Mesothelial cell of epicardium (in vitro differentiated cells): Measurements from ENCODE around the gene FAM169A. TPM values are rescaled to one million over a fixed set of nuclear protein-coding genes. Genes with fewer than 3 reads are reported as not detected.
"Not testable (repeated sequence)": the region's sequence is repeated elsewhere in the genome, so short reads cannot be mapped to it uniquely, and the experiment has no call there.

ENCODE experiments used
- DNase-seq, 2 experiments: peaks; one replicate each; pipeline ENCODE4 v3.0.0; 2021; ENCODE audit warnings: low spot score in 2 of 2; ENCODE audit not compliant: unreplicated experiment in 2 of 2
- H3K27ac Mint-ChIP-seq: 2 replicates; pipeline ENCODE4 v1.8.0; 2021; ENCODE audit warnings: mixed read lengths
- H3K27me3 Mint-ChIP-seq: 2 replicates; pipeline ENCODE4 v1.8.0; 2021; ENCODE audit warnings: low read depth, mixed read lengths
- H3K36me3 Mint-ChIP-seq: 2 replicates; pipeline ENCODE4 v1.8.0; 2021; ENCODE audit warnings: mixed read lengths
- H3K4me1 Mint-ChIP-seq: 2 replicates; pipeline ENCODE4 v1.8.0; 2021; ENCODE audit warnings: mixed read lengths
- H3K4me3 Mint-ChIP-seq: 2 replicates; pipeline ENCODE4 v1.8.0; 2021; ENCODE audit warnings: mild to moderate bottlenecking, moderate library complexity, mixed read lengths
- H3K9me3 Mint-ChIP-seq: 2 replicates; pipeline ENCODE4 v1.8.0; 2021; ENCODE audit warnings: mixed read lengths
- total RNA-seq: library from RNA; stranded (reverse); gene quantifications from 3 replicates; pipeline ENCODE4 v1.2.1, GENCODE V29; 2021
- TF ChIP-seq, protein P1 (sequence below): fragments of 200-600 bp; sonication (generic); IDR thresholded peaks from one replicate; pipeline ENCODE4 v1.5.0; 2021; ENCODE audit warnings: antibody characterized with exemption; ENCODE audit not compliant: unreplicated experiment

The FAM169A gene
- total RNA-seq, 1 donor from 2014 or later: 23.7 TPM

DNA sequence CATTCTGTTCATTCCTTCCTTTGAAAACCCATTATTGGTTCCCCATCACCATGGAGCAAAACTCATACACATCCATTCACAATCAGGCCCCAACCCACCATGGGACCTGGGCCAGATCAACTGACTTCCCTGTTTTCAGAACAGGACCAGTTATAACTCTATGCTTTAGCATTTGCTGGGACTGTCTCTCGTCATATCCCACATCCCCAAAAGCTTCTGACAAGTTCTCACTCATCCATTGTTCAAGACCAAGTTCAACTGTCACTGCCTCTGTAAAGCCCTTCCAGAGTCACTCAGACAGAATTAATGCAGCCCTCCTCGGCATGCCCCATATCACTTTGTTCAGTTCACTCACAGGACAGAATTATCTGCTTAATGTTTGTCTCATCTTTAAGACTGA is 4.0 kb downstream of the FAM169A start:
- Mint-ChIP-seq H3K4me3 (no peak overlapping the region), H3K36me3 (no peaks in the 10 kb centered on the region), H3K27ac (no peak overlapping the region), H3K9me3 (no peaks in the 10 kb centered on the region), H3K4me1 (peaks cover 34% of the 10 kb centered on the region), H3K27me3 (peaks cover 25% of the 10 kb centered on the region)
- TF ChIP-seq, protein P1, sequence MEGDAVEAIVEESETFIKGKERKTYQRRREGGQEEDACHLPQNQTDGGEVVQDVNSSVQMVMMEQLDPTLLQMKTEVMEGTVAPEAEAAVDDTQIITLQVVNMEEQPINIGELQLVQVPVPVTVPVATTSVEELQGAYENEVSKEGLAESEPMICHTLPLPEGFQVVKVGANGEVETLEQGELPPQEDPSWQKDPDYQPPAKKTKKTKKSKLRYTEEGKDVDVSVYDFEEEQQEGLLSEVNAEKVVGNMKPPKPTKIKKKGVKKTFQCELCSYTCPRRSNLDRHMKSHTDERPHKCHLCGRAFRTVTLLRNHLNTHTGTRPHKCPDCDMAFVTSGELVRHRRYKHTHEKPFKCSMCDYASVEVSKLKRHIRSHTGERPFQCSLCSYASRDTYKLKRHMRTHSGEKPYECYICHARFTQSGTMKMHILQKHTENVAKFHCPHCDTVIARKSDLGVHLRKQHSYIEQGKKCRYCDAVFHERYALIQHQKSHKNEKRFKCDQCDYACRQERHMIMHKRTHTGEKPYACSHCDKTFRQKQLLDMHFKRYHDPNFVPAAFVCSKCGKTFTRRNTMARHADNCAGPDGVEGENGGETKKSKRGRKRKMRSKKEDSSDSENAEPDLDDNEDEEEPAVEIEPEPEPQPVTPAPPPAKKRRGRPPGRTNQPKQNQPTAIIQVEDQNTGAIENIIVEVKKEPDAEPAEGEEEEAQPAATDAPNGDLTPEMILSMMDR: no peak
- no peak for DNase-seq

DNA sequence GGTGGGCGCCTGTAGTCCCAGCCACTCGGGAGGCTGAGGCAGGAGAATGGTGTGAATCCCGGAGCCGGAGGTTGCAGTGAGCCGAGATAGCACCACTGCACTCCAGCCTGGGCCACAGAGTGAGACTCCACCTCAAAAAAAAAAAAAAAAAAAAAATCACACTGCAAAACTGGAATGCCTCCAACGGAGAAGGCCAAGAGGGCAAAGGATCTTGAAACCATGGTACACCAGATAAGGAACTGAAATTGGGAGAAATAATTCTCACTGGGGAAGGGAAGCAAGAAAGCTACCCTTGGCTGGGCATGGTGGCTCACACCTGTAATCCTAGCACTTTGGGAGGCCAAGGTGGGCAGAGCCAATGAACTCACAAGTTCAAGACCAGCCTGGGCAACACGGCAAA is 9.2 kb downstream of the FAM169A start:
- H3K27ac Mint-ChIP-seq: not testable (repeated sequence)

DNA sequence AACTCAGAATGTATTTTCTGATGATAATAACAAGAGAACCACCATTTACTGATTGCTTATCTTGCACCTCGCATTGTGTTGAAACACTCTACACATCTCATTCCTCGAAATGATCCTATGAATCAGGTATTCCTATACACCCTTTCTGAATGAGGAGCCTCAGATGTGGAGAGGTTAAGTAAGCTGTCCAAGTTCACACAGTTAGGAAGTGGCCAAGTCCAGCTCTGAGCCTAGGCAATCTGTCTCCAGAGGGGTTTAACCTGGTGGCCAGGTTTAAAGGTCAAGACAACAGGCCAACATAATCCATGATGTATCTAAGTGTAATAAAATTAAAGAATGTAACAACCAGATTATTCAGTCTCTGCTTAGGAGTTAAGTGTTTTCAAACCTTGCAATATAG is 12.9 kb downstream of the FAM169A start:
- DNase-seq: no peak
- H3K4me3 Mint-ChIP-seq: no peak overlapping the region
- no peak overlapping the region for H3K27ac Mint-ChIP-seq
- H3K27me3 Mint-ChIP-seq: peaks cover 2% of the 10 kb centered on the region
- peaks cover 29% of the 10 kb centered on the region for H3K4me1 Mint-ChIP-seq
- TF ChIP-seq, protein P1: no peak
- peaks cover 18% of the 10 kb centered on the region for H3K9me3 Mint-ChIP-seq
- peaks cover 18% of the 10 kb centered on the region for H3K36me3 Mint-ChIP-seq

More for the DNA sequence above, 9.2 kb downstream of the FAM169A start:
- not testable (repeated sequence) for H3K27me3 Mint-ChIP-seq, DNase-seq, H3K4me3 Mint-ChIP-seq, H3K4me1 Mint-ChIP-seq
- peaks cover 18% of the 10 kb centered on the region for H3K9me3 Mint-ChIP-seq
- H3K36me3 Mint-ChIP-seq: peaks cover 18% of the 10 kb centered on the region

DNA sequence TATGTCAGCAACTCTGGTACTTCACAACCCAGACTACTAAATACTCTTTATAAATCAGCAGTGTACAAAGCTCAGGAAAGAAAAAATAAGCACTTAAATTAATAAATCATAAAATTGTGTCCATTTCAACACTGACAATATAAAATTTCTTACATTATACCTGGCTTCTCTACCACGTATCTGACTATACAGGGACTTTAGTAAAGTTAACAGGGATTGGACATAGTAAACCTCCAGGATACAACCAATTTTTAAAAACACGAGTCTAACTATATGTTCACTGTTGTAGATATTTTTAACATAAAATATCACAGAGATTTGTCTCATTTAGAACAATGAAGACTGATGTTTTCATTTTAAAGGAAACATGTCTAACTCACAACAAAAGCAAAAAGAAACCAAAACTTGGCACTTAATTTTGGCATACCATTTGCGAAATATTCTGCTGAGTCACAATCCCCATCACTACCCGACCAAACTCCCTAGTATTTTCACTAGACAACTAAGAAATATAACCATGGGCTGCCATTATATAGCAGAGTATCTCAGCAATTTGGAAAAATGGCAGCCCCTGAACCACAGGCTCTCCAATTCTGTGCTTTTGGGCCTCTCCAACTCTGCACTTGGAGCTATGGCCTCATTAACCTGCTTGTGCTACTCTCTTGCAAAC is 14.4 kb downstream of the FAM169A start:
- Mint-ChIP-seq H3K4me1 (peaks cover 29% of the 10 kb centered on the region), H3K4me3 (no peak overlapping the region), H3K27ac (no peak overlapping the region), H3K9me3 (peaks cover 18% of the 10 kb centered on the region), H3K27me3 (peaks cover 2% of the 10 kb centered on the region), H3K36me3 (peaks cover 18% of the 10 kb centered on the region)
- DNase-seq: no peak
- TF ChIP-seq, protein P1: no peak

DNA sequence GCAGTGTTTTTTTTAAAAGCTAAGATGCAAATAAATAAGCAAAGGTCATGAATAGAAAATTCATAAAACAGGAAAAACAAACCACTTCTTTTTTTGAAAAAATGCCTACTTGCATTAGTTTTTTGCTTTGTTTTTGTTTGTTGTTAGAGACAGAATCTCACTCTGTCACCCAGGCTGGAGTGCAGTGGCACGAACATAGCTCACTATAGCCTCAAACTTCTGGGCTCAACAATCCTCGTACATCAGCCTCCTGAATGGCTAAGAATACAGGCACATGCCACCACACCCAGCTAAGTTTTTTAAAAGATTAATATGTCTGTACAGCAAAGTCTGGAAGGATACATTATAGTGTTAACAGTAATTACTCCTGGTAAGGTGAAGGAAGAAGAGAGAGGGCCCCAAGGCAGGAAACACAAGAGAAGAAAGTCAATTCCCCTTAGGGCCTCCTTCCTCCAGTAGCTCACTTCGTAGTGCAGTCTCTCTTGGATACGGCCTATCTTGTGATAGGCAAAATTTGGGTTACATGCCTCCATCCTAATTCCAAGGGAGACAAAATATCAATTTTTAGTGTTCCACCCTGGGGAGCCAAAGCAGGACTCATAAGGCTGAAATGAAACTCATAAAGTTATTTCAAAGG is 15.3 kb downstream of the FAM169A start:
- H3K36me3 Mint-ChIP-seq: peaks cover 13% of the 10 kb centered on the region
- no peak overlapping the region for H3K4me3 Mint-ChIP-seq
- H3K27me3 Mint-ChIP-seq: peaks cover 2% of the 10 kb centered on the region
- DNase-seq: no peak
- H3K4me1 Mint-ChIP-seq: peaks cover 29% of the 10 kb centered on the region
- H3K27ac Mint-ChIP-seq: no peak overlapping the region
- TF ChIP-seq, protein P1: no peak
- H3K9me3 Mint-ChIP-seq: peaks cover 12% of the 10 kb centered on the region

DNA sequence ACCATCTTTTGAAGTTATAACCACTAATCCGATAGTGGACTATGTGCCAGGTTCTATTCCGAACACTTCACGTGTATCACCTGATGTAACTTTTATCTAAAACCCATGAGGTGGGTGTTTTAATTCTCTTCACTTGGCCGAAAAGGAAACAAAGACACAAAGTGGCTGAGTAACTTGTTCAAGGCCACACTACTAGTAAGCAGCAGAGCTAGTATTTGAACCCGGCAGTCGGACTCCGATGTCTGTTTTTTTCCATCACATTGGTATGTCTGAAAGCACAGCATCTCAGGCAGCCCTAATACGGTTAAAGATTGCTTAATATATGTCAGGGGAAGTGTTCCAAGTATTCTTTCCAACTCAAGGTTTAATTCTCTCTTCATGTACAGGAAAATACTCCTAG is 16.2 kb downstream of the FAM169A start:
- DNase-seq: no peak
- H3K27ac Mint-ChIP-seq: peak overlapping the region; percentile 50
- H3K4me3 Mint-ChIP-seq: no peak overlapping the region
- H3K36me3 Mint-ChIP-seq: peaks cover 5% of the 10 kb centered on the region
- TF ChIP-seq, protein P1: no peak
- peaks cover 5% of the 10 kb centered on the region for H3K9me3 Mint-ChIP-seq
- peaks cover 2% of the 10 kb centered on the region for H3K27me3 Mint-ChIP-seq
- peaks cover 29% of the 10 kb centered on the region for H3K4me1 Mint-ChIP-seq
